DOHH2 (cell line): ENCODE results near the gene DHCR24.

ENCODE experiments used
- H3F3A ChIP-seq: fragments of 200-600 bp; sonication (generic), shearing (Covaris generic); 2 replicates; pipeline ENCODE4 v1.6.0; 2016; ENCODE audit warnings: antibody characterized with exemption, mild to moderate bottlenecking; ENCODE audit not compliant: control insufficient read depth, insufficient read depth
- H3K27ac ChIP-seq: fragments of 200-600 bp; sonication (generic); 2 replicates; pipeline ENCODE4 v1.5.1; 2014; ENCODE audit warnings: low read depth, mild to moderate bottlenecking, low read length, moderate library complexity
- H3K27me3 ChIP-seq: fragments of 200-600 bp; sonication (generic); 2 replicates; pipeline ENCODE4 v1.6.1; 2014; ENCODE audit warnings: mild to moderate bottlenecking, low read length, mixed read lengths; ENCODE audit not compliant: control insufficient read depth
- H3K36me3 ChIP-seq: fragments of 200-600 bp; sonication (generic); 2 replicates; pipeline ENCODE4 v1.6.1; 2014; ENCODE audit warnings: mild to moderate bottlenecking, low read length, moderate library complexity, mixed read lengths; ENCODE audit not compliant: control insufficient read depth
- H3K4me1 ChIP-seq: fragments of 200-600 bp; sonication (generic); 2 replicates; pipeline ENCODE4 v1.6.1; 2014; ENCODE audit warnings: mild to moderate bottlenecking, low read length, mixed read lengths; ENCODE audit not compliant: control insufficient read depth
- H3K4me2 ChIP-seq: fragments of 200-600 bp; sonication (generic); 2 replicates; pipeline ENCODE4 v1.6.0; 2014; ENCODE audit warnings: mild to moderate bottlenecking, low read length, moderate library complexity
- H3K4me3 ChIP-seq: fragments of 200-600 bp; sonication (generic); 2 replicates; pipeline ENCODE4 v1.5.1; 2014; ENCODE audit warnings: mild to moderate bottlenecking, low read length, mixed read lengths
- H3K79me2 ChIP-seq: fragments of 200-600 bp; sonication (generic); 2 replicates; pipeline ENCODE4 v1.6.1; 2014; ENCODE audit warnings: mild to moderate bottlenecking, low read length, mixed read lengths; ENCODE audit not compliant: control insufficient read depth
- H3K9me2 ChIP-seq: fragments of 200-600 bp; sonication (generic); replicated peaks from 2 replicates; pipeline ENCODE4 v1.6.1; 2014; ENCODE audit warnings: mild to moderate bottlenecking, low read length, mixed read lengths; ENCODE audit not compliant: control insufficient read depth
- H3K9me3 ChIP-seq: fragments of 200-600 bp; sonication (generic); 2 replicates; pipeline ENCODE4 v1.6.1; 2014; ENCODE audit warnings: antibody characterized with exemption, low read length, mixed read lengths; ENCODE audit not compliant: control insufficient read depth, insufficient read depth
- H4K20me1 ChIP-seq: fragments of 200-600 bp; sonication (generic); 2 replicates; pipeline ENCODE4 v1.6.0; 2014; ENCODE audit warnings: low read depth, mild to moderate bottlenecking, antibody characterized with exemption, low read length, moderate library complexity; ENCODE audit not compliant: control insufficient read depth, insufficient read depth
- CTCF ChIP-seq: fragments of 200-600 bp; sonication (generic); IDR thresholded peaks from one replicate; pipeline ENCODE4 v1.5.1; 2014; ENCODE audit warnings: antibody characterized with exemption, mild to moderate bottlenecking, low read depth, low read length; ENCODE audit not compliant: poor library complexity, severe bottlenecking
- EZH2phosphoT487 ChIP-seq: fragments of 200-600 bp; sonication (generic); IDR thresholded peaks from 2 replicates; pipeline ENCODE4 v1.6.1; 2017; ENCODE audit warnings: borderline replicate concordance, mild to moderate bottlenecking, antibody characterized with exemption, low read length, moderate library complexity, mixed read lengths

The DHCR24 gene

GRCh38 chr1:54931275-54931840, 44.4 kb upstream of the DHCR24 start:
- TF ChIP-seq CTCF (no peak), EZH2phosphoT487 (no peak)
- Histone ChIP-seq H3K9me2 (no peaks in the 10 kb centered on the region), H3K79me2 (no peaks in the 10 kb centered on the region), H3K9me3 (no peaks in the 10 kb centered on the region), H3K27me3 (no peaks in the 10 kb centered on the region; the same call in 1 of the 2 replicates), H3F3A (no peaks in the 10 kb centered on the region), H3K27ac (no peak overlapping the region), H3K4me1 (peaks cover 12% of the 10 kb centered on the region), H3K36me3 (no peaks in the 10 kb centered on the region), H4K20me1 (no peaks in the 10 kb centered on the region), H3K4me2 (no peak overlapping the region), H3K4me3 (no peak overlapping the region)

GRCh38 chr1:54929700-54930099, 42.7 kb upstream of the DHCR24 start:
- Histone ChIP-seq H3K4me2 (no peak overlapping the region), H3K9me3 (no peaks in the 10 kb centered on the region), H3F3A (no peaks in the 10 kb centered on the region), H3K9me2 (no peaks in the 10 kb centered on the region), H3K27me3 (no peaks in the 10 kb centered on the region; the same call in 1 of the 2 replicates), H3K4me1 (peaks cover 12% of the 10 kb centered on the region), H3K27ac (no peak overlapping the region), H3K4me3 (no peak overlapping the region), H3K79me2 (no peaks in the 10 kb centered on the region), H3K36me3 (no peaks in the 10 kb centered on the region), H4K20me1 (no peaks in the 10 kb centered on the region)
- TF ChIP-seq EZH2phosphoT487 (no peak), CTCF (no peak)

GRCh38 chr1:54928327-54928726, 41.3 kb upstream of the DHCR24 start:
- Histone ChIP-seq H3K9me2 (no peaks in the 10 kb centered on the region), H3F3A (no peaks in the 10 kb centered on the region), H3K9me3 (no peaks in the 10 kb centered on the region), H3K4me1 (peaks cover 12% of the 10 kb centered on the region), H3K79me2 (no peaks in the 10 kb centered on the region), H3K36me3 (no peaks in the 10 kb centered on the region), H3K4me2 (no peak overlapping the region), H3K27ac (no peak overlapping the region), H4K20me1 (no peaks in the 10 kb centered on the region), H3K27me3 (no peaks in the 10 kb centered on the region), H3K4me3 (no peak overlapping the region)
- TF ChIP-seq EZH2phosphoT487 (no peak), CTCF (no peak)
